ENCODE measurements around the gene AGPAT2. TPM values are rescaled to one million over a fixed set of nuclear protein-coding genes. Genes with fewer than 3 reads are reported as not detected.

AGPAT2 gene
- total RNA-seq, 1 donor from 2014 or later, result 72.9 TPM

GRCh38 chr9:136623842-136624183, 63.4 kb downstream of the AGPAT2 start:
- H3K4me3 ChIP-seq (ENCODE audit: low read depth, low read length), result no peak overlapping the region
- H3K36me3 ChIP-seq (ENCODE audit: control insufficient read depth, insufficient read depth, low read length), result no peaks in the 10 kb centered on the region
- peaks cover 7% of the 10 kb centered on the region for H3K27me3 ChIP-seq (ENCODE audit: control insufficient read depth, insufficient read depth, low read length)
- TF ChIP-seq CTCF (IDR thresholded peaks at IDR 0.05; ENCODE audit: insufficient read depth, low read length, poor library complexity, severe bottlenecking), result no peak
- no peak for DNase-seq (ENCODE audit: low read depth)

Other genes starting within 250 kb of the AGPAT2 start
- gene INPP5E, start 247.6 kb downstream of the AGPAT2 start, total RNA-seq, result 14.5 and 20.6 TPM in 2 replicates
- 64.5 and 74.9 TPM in 2 replicates for gene SEC16A, start 204.4 kb downstream of the AGPAT2 start, total RNA-seq
- gene NOTCH1, start 141.4 kb downstream of the AGPAT2 start, total RNA-seq, result 40.9 and 52.4 TPM in 2 replicates
- 56.2 and 58.7 TPM in 2 replicates for gene EGFL7, start 24.5 kb downstream of the AGPAT2 start, total RNA-seq
- 17.1 and 27.0 TPM in 2 replicates for gene DIPK1B, start 25.1 kb upstream of the AGPAT2 start, total RNA-seq
- gene LCN10, start 55.5 kb upstream of the AGPAT2 start, total RNA-seq, result 0.21 TPM in 1 of 2 replicates, not detected in the other
- gene LCN6, start 61.1 kb upstream of the AGPAT2 start, total RNA-seq, result not detected in 2 replicates
- not detected in 2 replicates for gene LCN8, start 70.8 kb upstream of the AGPAT2 start, total RNA-seq
- gene LCN15, start 77.1 kb upstream of the AGPAT2 start, total RNA-seq, result not detected in 2 replicates
- 69.8 and 79.8 TPM in 2 replicates for gene TMEM141, start 103.9 kb upstream of the AGPAT2 start, total RNA-seq
- gene CCDC183, start 108.9 kb upstream of the AGPAT2 start, total RNA-seq, result 0.84 and 0.89 TPM in 2 replicates
- 99.3 and 118 TPM in 2 replicates for gene RABL6, start 120.5 kb upstream of the AGPAT2 start, total RNA-seq
- gene AJM1, start 155.0 kb upstream of the AGPAT2 start, total RNA-seq, result 0.75 and 0.96 TPM in 2 replicates
- 124 and 129 TPM in 2 replicates for gene PHPT1, start 162.0 kb upstream of the AGPAT2 start, total RNA-seq
- 3.7 and 6.4 TPM in 2 replicates for gene MAMDC4, start 164.9 kb upstream of the AGPAT2 start, total RNA-seq
- gene EDF1, start 178.9 kb upstream of the AGPAT2 start, total RNA-seq, result 792 and 948 TPM in 2 replicates
- 17.5 and 17.7 TPM in 2 replicates for gene TRAF2, start 199.1 kb upstream of the AGPAT2 start, total RNA-seq